NCI-H1048 (cell line): ENCODE measurements around the gene CWH43.
"Not testable (repeated sequence)": the region's sequence is repeated elsewhere in the genome, so short reads cannot be mapped to it uniquely, and the experiment has no call there.

ENCODE experiments used
- DNase-seq: peaks from one replicate; lab custom pipeline; 2025; lab: John Stamatoyannopoulos, UW

Gene CWH43

DNA sequence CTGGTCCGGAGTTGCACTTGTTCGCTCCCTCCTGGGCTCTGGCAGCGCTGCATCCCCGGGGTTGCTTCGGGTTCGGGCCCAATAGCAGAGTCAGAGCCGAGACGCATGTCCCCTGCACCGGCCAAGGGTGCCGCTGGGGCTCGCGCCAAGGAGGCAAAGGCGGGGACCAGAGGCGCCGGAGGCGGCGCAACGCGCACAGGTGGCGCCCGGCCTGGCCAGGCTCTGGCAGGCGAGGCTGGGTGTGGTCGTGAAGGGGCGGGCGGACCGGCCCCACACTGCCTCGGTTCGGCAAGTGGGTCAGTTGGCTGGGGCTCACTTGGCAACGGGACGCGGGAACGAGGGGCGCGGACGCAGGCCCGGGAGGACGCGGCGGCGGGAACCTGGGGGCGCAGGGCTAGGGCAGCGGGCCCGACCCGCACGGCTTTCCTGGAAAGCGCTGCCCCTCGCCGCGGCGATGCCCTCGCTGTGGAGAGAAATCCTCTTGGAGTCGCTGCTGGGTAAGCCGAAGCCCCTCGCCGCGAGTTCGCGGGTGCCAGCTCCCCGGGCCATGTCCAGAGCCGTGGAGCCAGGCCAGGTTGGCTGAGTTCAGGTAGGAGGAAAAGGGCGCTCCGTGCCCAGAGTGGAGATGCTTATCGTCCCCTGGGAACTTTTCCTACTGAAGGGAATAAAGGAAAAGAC, at the start of gene CWH43:
Gene CWH43 (plus strand): TSS at position 300 of the 678 bp plus-strand sequence. CDS start 155 bp downstream, at position 455.
- DNase-seq: no peak

DNA sequence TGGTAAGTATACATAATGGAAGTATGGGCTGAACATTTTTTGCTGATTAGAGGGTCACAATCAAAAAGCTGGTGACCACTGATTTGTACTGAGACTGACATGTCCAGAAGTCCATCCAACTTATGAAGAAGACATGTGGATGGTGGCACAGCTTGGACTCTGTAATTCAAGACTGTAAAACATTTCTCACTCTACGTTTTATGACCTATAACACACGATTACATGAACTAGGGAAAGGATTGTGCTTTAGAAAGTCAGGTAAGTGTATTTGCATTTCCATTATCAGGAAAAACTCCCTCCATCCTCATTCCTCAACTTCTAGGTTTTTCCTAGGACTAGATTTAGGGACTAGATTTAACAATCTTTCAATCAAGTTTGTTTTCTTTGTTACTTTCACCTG, 49.0 kb upstream of the CWH43 start:
- no peak for DNase-seq

DNA sequence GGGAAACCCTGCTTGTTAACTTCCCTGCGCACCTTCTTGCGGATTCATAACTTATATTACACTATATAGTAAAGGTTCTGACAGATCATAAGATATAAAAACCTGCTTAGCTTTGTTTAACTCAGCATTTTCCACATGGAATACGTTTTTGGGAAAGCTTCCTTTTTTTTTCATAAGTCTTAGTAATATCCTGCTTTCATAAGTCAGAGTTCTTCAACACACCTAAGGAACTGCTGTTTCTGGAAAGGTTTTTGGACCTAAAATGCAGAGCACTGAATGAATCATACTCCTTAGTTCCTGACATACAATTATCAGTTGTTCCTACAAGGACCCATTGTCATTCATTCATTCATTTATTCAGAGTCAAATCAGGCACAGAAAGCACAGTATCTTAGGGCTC, 47.2 kb upstream of the CWH43 start:
- no peak for DNase-seq

DNA sequence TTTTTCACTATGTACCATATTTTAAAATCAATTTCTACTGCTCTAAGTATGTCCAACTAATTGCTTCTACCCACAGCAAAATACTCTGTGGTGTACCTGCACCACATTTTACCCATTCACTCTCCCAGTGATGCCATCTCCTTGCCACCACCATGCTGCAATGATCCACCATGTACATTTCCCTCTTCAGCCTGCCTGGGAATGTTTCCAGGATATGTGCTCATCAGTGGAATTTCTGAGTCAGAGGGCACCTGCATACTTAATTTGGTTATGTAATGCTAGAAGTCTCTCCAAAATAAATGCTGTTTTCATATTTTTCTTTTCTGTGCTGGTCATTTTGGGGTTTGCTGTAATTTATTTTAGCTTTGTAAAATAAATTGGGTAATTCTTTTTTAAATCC, 46.3 kb upstream of the CWH43 start:
- no peak for DNase-seq

DNA sequence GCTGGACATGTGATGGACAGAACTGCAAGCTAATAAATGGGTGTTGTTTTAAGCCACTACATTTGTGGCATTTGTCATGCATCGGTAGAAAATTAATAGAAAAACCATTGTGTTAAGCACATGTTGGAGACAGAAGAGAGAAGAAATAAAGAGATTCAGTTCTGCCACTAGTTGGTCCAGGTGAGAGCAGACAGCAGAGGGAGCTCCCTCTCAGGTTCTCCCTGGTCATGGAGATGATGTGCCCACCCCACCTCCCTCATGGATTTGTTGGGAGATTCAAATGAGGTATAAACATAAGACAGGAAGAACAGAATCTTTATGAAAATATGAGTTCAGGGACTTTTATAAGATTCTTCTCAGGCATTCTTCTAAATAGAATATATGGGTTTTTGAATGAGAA, 42.7 kb upstream of the CWH43 start:
- DNase-seq: no peak

DNA sequence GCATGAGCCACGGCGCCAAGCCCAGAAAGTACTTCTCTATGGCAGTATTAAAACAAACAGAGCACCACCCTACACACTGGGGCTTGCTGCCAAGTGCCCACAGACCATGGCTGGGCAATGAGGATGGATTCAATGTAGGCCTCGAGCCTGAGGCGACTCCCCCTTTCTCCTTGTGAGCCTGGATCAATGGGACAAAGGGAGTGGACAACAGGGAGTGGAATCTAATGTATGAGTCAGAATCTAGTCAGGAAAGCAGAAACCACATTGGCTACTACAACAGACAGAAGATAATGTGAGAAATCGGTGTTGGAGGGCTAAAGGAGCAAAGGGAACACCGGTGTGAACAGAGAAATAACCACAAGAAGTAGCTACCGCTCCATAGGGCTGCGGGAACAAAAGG, 41.8 kb upstream of the CWH43 start:
- DNase-seq: no peak

DNA sequence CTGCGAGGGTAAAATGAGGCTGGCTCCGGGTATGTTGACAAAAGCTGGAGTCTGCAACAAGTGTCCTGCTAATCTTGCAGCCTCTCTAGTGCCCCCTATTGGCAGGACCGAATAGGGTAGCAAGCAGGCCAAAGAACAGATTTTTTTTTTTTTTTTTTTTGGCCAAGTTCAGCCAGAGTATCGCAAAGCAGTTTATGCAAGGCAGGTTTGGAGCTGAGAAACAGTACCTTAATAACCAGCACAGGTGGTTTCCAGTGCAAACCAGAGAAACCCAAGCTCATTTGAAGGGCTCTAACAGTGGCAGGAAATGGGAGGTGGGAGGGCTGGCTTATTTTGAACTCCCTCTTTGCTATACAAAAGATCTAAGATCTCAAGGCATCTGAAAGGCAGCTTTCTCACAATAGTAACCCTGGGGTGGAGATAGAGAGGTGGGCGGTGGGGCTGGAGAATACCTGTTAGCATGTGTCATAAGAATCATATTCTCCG, 41.3 kb upstream of the CWH43 start:
- no peak for DNase-seq

DNA sequence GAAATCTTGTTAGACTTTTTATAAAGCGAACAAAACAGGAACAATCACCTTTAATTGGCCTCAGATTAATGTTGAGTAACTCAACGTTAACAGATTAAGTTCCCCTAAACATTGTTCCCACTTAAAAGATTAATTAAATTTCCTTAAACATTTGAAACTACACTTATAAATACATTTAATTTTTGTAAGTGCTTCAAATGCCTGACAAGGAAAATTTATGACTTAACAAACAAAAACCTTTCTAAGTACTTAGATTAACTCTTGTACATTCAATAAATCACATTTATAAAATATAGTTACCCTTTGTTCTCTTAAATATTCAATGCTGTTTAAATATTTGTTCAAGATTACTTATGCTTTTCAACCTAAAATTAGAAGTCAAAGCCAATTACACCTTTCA, 40.1 kb upstream of the CWH43 start:
- DNase-seq: no peak

DNA sequence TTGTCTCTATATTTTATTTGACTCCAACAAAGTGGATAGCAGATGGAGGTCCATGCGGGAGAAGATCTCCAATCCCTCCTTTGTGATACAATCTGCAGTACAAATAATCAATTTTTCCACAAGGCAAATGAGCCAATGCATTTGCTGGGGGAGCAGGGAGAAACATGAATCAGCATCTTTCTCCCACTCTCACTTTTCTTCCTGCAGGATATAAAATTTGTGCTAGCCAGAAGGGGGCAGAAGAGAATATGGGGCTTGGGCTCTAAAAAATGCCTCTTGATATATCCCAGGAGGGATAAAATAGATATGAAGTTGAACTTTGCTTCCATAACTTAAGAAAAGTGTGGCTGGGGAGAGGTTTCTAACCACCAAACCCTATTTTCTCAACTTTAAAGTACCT, 38.3 kb upstream of the CWH43 start:
- no peak for DNase-seq

DNA sequence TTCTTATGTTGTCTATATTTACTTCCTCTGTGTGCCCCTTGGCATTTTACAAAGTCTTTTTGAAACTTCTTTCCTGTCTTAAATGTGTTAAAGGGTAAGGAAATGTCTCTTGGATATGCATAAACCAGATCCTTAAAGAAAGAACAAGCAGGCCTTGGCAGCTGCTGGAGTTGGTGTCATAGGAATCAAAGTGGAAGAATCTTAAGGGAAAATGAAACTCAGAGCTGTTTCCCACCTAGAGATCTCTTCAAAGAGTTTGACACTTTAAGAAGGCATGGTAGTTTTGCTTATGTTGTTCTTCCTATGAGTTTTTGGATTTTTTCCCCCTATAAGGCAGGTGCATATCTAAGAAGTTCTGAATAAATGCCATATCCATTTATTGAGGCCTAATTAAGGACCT, 37.0 kb upstream of the CWH43 start:
- no peak for DNase-seq

DNA sequence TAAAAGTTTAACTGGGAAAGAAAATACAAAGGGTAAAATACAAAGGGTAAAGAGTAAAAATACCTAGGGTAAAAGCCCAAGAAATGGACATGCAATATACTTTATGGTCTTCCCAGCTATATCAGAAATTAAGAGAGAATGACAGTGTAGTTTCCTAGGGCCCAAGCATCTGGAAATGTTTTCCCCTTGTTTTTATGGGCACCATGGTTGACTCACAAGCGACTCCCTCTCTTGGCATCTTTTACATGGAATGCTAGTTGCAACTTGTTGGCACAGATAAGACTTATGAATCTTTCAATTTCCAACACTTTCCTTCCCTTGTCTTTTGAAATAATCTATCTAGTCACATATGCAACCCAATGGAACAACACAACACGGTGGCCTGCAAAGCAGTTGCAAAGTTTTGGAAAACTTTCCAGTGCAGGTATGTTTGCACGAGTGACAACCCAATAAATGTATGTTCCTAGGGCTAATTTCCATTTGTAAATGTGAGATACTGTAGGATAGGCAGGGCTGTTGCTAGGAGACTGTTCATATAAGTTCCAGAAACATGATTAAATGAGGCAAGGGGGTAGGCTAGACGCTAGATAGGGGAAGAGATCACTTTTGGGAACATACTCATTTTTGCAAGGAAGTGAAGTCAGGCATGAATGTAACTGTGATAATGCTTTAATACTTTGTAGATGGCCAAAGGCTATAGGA, 36.4 kb upstream of the CWH43 start:
- no peak for DNase-seq

DNA sequence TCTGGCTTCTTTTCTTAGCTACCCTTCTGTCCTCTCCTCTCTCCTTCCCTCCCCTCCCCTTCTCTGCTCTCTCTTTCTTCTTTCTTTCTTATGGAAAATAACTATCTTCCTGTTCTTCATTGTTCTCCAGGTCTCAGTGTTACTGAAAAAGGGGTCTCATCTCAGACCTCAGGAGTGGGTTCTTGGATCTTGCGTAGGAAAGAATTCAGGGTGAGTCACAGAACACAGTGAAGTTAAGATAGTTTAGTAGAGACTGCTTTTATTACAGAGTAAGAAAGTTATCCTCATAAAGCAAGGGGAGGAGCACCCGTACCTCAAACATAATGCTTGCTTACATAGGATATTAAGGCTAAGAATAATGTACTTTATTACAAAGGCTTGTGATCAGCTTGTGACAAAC, 31.8 kb upstream of the CWH43 start:
- no peak for DNase-seq

DNA sequence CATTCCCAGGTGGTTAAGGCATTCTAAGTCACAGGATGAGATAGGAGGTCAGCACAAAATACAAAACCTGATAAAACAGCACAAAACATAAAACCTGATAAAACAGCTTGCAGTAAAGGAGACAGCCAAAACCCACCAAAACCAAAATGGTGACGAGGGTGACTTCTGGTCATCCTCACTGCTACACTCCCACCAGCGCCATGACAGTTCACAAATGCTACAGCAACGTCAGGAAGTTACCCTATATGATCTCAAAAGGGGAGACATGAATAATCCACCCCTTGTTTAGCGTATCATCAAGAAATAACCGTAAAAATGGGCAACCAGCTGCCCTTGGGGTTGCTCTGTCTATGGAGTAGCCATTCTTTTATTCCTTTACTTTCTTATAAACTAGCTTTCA, 28.7 kb upstream of the CWH43 start:
- not testable (repeated sequence) for DNase-seq

DNA sequence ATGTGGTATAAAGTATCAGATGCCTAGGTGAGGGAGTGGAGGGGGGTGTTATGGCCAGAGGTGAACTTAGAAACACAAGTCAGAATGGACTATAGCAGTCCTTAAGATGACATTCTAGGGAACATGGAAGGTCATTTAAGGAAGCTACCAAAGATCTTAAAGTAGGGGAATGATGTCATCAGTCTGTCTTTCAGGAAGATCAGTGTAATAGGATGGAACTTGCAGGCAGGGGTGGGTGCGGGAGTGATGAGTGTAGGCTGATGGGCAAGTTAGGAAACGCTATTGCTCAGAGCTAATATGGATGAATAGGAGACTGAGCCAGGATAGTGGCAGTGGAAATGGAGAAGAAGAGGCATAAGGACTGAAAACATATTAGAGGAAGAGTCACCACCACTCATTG, 27.5 kb upstream of the CWH43 start:
- DNase-seq: no peak

DNA sequence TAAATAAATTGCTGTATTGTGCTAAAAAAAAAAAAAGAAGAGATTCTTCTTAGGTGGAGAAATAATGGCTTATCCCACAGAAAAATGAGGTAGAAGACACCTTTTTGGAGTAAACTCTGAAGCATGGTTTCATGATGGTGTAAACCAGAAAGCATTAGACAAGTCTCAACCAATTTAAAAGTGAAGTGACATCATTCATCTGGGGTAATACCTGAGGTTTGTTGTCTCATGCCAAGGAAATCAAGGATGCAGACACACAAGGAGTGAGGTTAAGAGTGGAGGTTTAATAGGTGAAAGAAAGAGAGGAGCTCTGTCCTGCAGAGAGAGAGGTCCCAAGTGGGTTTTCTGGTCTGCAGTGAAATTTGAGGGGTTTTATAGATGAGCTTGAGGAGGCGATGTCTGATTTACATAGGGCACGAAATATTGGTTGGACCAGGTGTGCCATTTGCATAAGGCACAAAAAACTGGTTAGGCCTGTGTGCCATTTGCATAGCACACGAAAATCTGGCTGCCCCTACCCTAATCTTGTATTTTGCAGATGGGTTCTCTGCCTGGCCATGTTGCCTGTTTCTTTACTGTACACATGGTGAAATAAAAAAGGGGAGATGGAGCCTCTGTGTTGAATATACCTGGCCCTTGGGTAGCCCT, 25.0 kb upstream of the CWH43 start:
- DNase-seq: peak; percentile 32

DNA sequence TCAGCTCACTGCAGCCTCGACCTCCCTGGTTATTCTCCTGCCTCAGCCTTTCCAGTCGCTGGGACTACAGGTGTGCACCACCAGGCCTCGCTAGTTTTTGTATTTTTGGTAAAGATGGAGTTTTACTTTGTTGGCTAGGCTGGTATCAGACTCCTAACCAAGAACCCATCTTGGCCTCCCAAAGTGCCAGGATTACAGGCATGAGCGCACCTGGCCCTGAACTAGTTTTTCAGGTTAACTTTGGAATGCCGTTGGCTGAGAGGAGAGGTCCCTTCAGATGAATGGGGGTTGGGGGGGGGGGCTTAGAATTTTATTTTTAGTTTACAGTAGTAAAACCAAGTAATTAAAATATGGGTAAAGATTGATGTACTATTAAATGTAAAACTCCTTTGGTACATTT, 23.4 kb upstream of the CWH43 start:
- no peak for DNase-seq

DNA sequence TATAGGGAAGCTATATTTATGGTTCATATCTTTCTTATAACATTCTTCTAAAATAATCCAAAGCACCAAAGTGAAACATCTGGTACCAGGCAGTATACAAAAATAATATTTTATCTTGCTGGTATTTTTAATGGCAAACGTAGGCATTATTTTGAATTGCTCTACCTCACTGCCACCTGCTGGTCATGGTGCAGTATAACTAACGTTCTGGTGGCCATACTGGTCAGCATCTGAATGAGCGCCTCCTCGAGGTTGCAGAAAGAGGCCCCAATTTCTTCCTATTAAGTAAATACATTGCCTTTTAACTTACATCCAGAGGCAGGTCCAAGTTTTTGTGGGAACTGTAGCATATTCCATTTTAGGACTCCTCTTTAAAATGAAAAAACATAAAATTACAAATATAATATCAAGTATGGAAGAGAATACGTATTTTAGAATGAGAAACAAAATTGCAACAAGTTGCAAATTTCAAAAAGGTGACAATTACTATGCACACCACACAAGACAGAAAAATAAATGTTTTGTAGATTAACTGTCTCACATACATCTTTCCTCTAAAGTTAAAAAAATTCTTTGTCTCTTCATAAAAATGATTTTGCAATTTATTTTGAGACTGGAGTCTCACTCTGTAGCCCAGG, 22.9 kb upstream of the CWH43 start:
- peak; percentile 75 for DNase-seq

DNA sequence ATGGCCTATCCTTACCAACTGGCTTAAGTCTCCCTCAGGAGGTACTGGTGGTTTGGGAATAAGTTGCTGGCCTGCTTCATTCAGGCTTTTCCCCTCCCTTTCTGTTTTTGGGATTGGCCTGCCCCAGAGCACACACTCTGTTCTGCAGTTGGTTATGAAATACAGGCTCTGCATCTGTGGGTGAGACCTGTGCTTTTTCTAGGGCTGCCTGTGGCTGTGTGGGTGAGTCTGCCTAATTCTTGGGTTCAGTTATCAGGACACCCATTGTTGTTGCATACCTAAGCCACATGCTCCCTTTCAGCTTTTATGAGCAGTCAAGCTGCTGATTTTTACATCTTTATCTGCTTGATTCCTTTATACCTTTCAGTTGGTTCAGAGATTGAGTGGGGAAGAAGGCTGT, 19.0 kb upstream of the CWH43 start:
- no peak for DNase-seq

DNA sequence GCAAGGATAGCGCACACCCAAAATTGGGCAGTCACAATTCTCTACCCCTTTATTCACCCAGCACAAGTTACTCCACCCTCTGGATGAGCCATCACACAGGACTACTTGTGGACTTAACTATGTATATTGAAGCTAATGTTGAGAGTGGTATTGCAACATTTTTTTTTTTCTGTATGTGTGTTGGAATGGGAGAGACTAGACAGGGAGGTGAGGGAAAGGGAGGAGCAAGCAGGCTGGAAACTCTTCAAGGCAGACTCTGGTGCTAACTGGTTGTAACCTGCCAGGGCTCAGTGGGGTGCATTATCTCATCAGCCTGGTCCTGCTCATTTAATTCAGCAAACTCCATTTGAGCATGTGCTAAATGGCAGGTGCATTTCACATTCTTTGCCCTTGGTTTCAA, 18.4 kb upstream of the CWH43 start:
- DNase-seq: no peak

DNA sequence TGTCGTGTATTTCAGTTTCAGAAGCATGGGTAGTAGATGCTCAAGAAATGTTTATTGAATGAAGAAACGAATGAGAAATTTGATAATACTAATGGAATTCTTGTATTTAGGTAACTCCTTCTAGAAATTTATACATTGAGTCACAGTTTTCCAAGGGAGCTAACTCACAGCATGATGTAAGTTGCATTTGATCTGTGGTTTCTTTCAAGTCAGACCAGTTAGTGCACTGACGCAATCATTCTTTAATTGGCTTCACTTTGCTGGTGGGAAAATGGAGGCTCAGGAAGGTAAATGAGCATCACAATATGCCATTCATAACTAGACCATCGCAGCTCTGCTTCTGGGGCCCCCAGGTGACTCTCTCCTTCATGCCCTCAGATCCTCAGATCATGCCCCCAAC, 17.3 kb upstream of the CWH43 start:
- DNase-seq: no peak

DNA sequence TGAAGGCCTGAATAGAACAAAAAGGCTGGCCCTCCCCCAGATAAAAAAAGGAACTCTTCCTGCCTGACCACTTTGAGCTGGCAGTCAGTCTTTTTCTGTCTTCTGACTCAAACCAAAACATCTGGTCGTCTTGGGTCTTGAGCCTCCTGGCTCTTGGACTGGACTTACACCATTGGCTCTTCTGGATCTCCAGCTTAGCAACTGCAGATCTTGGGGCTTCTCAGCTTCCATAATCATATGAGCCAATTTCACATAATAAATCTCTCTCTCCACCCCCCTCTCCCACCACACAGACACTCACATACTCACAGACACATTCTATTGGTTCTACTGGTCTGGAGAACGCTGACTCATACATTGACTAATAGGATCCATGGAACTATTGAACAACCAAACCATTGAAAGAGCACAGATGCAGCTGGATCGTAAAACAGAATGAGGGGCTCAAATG, 15.6 kb upstream of the CWH43 start:
- no peak for DNase-seq

DNA sequence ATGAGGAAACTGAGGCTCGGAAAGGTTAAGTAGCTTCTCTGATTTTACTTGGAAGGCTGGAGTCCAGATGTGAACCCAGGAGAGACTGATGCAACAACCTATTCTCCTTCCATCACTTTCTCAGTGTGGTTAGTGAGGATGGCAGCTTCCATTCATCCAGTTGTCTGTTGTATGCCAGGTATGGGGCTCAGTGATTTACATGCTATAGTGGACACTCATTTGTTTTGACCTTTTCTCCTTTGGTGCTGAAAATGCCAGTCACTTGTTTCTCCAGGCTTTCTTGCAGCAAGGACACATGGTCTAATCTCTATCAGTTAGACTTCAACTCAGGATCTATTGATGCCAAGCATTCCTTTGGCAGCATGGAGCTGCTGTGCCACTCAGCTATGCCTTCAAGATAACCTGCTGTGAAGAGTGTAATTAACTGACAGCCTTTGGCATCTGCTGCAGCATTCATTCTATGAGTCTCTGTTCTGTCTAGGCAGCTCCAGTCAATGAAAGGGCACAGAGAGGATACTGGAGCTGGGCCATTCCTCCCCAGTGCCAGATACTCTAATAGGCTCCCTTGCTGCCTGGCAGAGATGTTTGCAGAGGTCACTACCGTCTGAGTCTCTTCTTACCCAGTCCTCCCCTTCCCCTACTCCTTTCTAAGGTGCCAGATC, 11.0 kb upstream of the CWH43 start:
- no peak for DNase-seq
